SIG-M5 treated with dmso at 0.1 percent for 504 hours (cell line): ENCODE data around the gene PPP2R5E.
A peak's percentile ranks its signal among the peaks of the same experiment; 100 is the strongest.
"Not testable (repeated sequence)": the region's sequence is repeated elsewhere in the genome, so short reads cannot be mapped to it uniquely, and the experiment has no call there.

Experiments
- DNase-seq: peaks from one replicate; lab custom pipeline; 2025; ENCODE audit not compliant: unreplicated experiment; lab: John Stamatoyannopoulos, UW

The PPP2R5E gene

DNA sequence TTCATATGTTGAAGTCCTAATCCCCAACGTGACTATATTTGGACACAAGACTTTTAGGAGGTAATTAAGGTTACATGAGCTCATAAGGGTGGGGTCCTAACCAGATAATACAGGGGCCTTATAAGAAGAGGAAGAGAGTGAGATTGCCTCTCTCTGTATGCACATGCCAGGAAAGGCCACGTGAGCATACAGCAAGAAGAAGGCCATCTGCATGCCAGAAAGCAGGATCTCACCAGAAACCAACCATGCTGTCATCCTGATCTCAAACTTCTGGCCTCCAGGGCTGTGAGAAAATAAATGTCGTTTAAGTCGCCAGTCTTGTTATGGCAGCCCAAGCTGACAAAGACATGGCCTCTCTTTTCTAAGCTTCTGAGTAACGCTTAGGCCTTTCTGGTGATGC lies 155.5 kb downstream of the PPP2R5E start:
- DNase-seq: no peak

DNA sequence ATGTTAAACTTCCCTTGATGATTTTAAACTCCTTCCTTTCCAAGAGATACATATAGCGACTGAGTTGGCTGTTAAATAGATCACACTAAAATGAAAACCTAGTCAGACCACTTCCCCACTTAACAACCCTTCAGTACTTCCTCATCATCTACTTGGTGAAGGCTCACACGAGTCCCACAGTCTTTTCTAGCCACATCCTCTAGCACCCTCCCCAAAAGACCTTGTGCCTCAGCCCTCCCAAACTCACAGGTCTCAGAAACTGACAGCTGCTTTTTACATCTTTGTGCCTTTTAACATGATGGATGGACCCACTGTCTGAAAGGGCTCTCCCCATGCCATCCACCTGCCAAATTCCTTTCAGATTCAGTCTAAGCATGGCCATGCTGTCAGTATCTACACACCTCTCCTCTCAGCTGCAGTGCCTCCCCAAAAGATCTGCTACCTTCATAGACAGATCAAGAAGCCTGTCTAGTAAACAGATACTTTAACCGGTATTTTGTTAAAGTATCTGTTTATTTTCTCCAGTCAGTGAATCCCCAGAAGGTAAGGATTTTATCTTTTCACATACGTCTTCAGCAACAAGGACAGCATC lies 159.3 kb downstream of the PPP2R5E start:
- peak; percentile 51 for DNase-seq

DNA sequence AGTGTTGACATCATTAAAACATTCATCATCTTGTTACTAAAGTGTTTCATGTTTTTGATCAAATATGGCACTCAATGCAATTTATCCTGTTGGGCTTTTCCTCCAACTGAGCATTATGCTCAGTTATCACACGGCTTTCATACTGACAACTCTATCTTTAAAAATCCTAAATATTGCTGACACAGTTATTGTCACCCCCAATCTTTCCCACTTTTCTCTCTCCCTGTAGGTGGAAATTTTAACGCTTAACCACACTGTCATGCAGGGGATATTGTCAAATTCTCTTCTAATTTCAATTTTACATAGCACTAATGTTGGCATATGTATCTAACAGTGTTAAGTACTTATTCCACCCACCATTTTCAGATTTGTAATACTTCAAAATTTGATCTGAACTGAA lies 164.7 kb downstream of the PPP2R5E start:
- no peak for DNase-seq

DNA sequence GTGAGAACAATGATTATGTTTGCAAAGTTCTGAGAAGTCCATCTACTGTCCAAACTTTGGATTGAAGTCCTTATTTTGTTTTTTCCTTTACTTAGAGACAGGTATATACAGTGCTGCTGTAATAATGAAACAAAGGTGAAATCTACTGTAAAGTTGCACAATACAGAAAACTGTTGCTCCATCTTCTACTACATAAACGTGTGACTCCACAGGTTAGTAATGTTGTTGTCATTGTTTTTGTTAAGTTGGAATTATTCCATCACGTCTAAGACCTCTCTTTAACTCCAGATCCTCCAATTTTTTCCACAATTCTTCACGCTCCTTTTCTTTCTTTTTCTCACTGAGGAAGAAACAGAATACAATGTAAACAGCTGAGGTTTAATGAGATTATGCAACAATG lies 167.4 kb downstream of the PPP2R5E start:
- DNase-seq: no peak

GRCh38 chr14:63371613-63372012 lies 171.6 kb downstream of the PPP2R5E start:
- not testable (repeated sequence) for DNase-seq

- DNase-seq: no peak
Measured at GRCh38 chr14:63371033-63371432, 172.1 kb downstream of the PPP2R5E start.

DNA sequence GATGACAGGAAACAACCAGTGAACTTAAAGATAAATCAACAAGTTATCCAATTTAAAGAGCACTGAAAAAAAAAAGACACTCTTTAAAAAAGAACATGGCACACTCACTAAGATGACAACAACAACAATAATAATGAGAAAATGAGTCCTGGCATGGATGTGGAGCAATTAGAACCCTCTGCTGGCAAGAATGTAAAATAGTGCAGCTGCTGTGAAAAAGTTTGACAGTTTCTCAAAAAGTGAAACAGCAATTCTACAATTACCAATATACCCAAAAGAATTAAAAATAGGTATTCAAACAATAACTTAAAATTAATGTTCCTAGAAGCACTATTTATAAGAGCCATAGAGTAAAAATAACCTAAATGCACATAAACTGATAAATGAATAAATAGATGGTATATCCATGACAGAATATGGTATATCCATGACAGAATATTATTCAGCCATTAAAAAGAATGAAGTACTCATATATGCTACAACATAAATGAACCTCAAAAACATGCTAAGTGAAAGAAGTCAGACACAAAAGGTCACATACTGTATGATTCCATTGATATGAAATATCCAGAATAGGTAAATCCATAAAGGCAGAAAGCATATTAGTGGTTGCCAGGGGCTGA lies 175.3 kb downstream of the PPP2R5E start:
- no peak for DNase-seq

DNA sequence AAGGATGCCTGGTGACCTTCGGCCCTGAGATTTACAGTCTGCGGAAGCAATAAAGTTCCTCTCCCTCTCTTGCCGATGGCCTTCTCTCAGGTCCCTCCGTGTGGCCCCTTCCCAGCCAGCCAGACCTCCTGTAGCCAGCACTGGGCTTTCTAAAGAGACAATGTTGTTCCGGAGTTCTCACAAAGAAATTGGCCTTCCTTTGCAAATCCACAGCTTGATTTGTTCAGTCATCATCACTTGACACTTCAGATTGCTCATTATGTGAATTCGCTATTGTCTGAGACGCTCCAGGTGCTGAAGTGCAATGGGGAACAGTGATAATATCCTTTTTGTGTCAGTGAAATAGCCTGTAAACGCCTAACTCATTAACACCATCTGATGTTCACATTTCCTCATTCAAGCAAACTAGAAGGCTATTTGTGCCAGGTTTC lies 180.8 kb downstream of the PPP2R5E start:
- no peak for DNase-seq

- no peak for DNase-seq
Measured at GRCh38 chr14:63361790-63362189, 181.4 kb downstream of the PPP2R5E start.

- DNase-seq: no peak
Measured at GRCh38 chr14:63357841-63358240, 185.3 kb downstream of the PPP2R5E start.

- no peak for DNase-seq
Measured at GRCh38 chr14:63345826-63346225, 197.4 kb downstream of the PPP2R5E start.

GRCh38 chr14:63344336-63344735 lies 198.8 kb downstream of the PPP2R5E start:
- no peak for DNase-seq

DNA sequence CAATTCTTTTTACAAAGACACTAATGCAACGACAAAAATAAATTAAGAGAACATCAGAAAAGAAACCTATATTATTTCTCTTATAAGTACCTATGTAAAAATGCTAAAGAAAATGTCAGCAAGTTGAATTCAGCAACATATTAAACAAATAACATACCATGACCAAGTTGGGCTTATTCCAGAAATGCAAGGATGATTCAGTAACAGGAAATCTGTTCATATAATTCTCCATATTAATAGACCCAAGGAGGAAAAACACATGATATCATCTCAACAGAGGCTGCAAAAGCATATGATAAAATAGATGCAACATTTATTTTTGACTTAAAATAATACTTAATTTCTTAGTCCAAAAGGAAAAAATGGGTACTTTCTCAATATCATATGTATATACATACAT lies 199.3 kb downstream of the PPP2R5E start:
- no peak for DNase-seq

- no peak for DNase-seq
Measured at GRCh38 chr14:63342371-63342770, 200.8 kb downstream of the PPP2R5E start.

GRCh38 chr14:63328787-63329737 lies 214.1 kb downstream of the PPP2R5E start:
- DNase-seq: no peak

GRCh38 chr14:63326840-63327239 lies 216.3 kb downstream of the PPP2R5E start:
- DNase-seq: no peak

DNA sequence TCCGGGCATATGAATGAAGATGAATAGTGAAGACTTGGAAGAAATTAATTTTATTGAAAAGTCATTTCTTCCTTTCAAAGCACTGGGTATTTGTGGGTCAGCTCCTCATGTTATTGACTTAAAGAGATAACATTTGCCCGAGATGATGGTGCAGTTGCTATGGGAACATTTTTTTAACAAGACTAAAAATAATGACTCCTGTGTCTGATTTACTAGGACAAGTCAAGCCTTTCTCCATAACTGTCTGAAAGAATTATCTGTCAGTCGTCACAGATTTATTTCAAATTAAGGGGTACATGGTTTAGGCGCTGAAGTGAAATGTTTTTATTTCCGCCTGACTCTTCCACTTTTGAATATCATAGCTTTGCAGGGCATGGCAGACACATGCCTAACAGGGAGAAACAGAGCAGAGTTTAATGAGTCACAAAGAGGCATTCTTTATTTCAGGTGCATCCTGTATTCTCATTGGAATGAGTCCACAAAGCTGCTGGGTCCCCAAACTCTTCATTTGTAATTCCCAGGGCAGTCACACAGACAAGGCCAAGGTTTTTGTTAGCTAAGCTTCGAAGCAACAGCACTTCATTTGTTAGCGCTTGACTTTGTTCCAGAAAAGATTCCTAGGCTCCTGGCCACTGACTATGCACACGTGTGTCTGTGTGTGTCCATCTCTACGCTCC lies 220.1 kb downstream of the PPP2R5E start:
- no peak for DNase-seq

- DNase-seq: no peak
Measured at GRCh38 chr14:63322472-63322871, 220.7 kb downstream of the PPP2R5E start.
